ENCODE data around the gene PSIP1. TPM values are rescaled to one million over a fixed set of nuclear protein-coding genes. Genes with fewer than 3 reads are reported as not detected.

PSIP1 gene
- total and polyA plus RNA-seq, 2 donors (not counting 1 experiment from before 2014, with no cell fraction given) = 19.7 to 124 TPM

- Histone ChIP-seq H4K20me1 (ENCODE audit: control insufficient read depth, insufficient read depth, low read length, poor library complexity, severe bottlenecking) (no peaks in the 10 kb centered on the region), H3K4me3 (ENCODE audit: control extremely low read depth in 1 of 5, extremely low read depth in 1 of 5, insufficient read depth in 1 of 5, low read depth in 2 of 5, low read length in 4 of 5) (no peak overlapping the region), H2AFZ (ENCODE audit: insufficient read depth, low read depth, low read length, poor library complexity, severe bottlenecking) (no peak overlapping the region), H3K9me3 (ENCODE audit: control extremely low read depth in 1 of 3, control insufficient read depth in 2 of 3, insufficient read depth in 1 of 3, low read length in 2 of 3) (no peaks in the 10 kb centered on the region), H3K79me2 (ENCODE audit: control insufficient read depth, insufficient read depth, low read length) (no peaks in the 10 kb centered on the region), H3K4me1 (ENCODE audit: control insufficient read depth in 2 of 2, insufficient read depth in 2 of 2, low read length in 2 of 2) (no peaks in the 10 kb centered on the region), H3K36me3 (replicated peaks in 1 of 2; ENCODE audit: control extremely low read depth in 1 of 2, control insufficient read depth in 1 of 2, extremely low read depth in 1 of 2, insufficient read depth in 2 of 2, low read length in 1 of 2) (peaks cover 18 to 63% of the 10 kb centered on the region in 2 experiments), H3K9ac (ENCODE audit: low read length) (no peak overlapping the region), H3K27me3 (replicated peaks in 1 of 4; ENCODE audit: control extremely low read depth in 1 of 4, control insufficient read depth in 3 of 4, insufficient read depth in 4 of 4, low read length in 3 of 4) (no peaks in the 10 kb centered on the region), H3K27ac (ENCODE audit: low read length in 2 of 2) (no peak overlapping the region), H3K4me2 (replicated peaks; ENCODE audit: low read depth, low read length, poor library complexity, severe bottlenecking) (no peak overlapping the region)
- no peak overlapping the region for H3K4me3 Mint-ChIP-seq
- no CpG with 5 or more reads among the region's 2 CpGs for WGBS (ENCODE audit: insufficient coverage)
- no peak for DNase-seq
- no peaks in the 10 kb centered on the region for H3K9me3 Mint-ChIP-seq (ENCODE audit: insufficient read depth)
- TF ChIP-seq EZH2 (IDR thresholded peaks at IDR 0.05; ENCODE audit: borderline replicate concordance, insufficient read depth, low read depth, low read length, poor library complexity, severe bottlenecking) (no peak), CTCF (IDR thresholded peaks at IDR 0.05) (no peak)
- no peaks in the 10 kb centered on the region for H3K27me3 Mint-ChIP-seq
- POLR2A ChIA-PET = no interaction called here
- no peaks in the 10 kb centered on the region for H3K4me1 Mint-ChIP-seq
- intact Hi-C loops (cut with micrococcal nuclease) = loop anchor here (5.0 kb wide), 2 partner anchors 37 to 43 kb away; no protein-coding TSS in a partner anchor
- no peak overlapping the region for H3K27ac Mint-ChIP-seq
- CTCF ChIA-PET = interaction anchor here (1.2 kb wide), 1 partner anchor 136 kb away, joined by 6 read pairs; no protein-coding TSS in a partner anchor
- ATAC-seq (ENCODE audit: low read depth) = no peak
These were observed 40.9 kb downstream of the PSIP1 start for GRCh38 chr9:15469862-15470261.

GRCh38 chr9:15469406-15469805 is 41.4 kb downstream of the PSIP1 start:
- CTCF ChIA-PET = interaction anchor here (1.2 to 1.4 kb wide), 2 partner anchors 137 to 138 kb away, joined by 3 to 6 read pairs; no protein-coding TSS in a partner anchor
- H3K9me3 ChIP-seq (ENCODE audit: control extremely low read depth in 1 of 3, control insufficient read depth in 2 of 3, insufficient read depth in 1 of 3, low read length in 2 of 3) = no peaks in the 10 kb centered on the region
- DNase-seq = no peak
- H3K4me3 ChIP-seq (ENCODE audit: control extremely low read depth in 1 of 5, extremely low read depth in 1 of 5, insufficient read depth in 1 of 5, low read depth in 2 of 5, low read length in 4 of 5) = no peak overlapping the region
- no peak overlapping the region for H3K9ac ChIP-seq (ENCODE audit: low read length)
- H3K4me1 ChIP-seq (ENCODE audit: control insufficient read depth in 2 of 2, insufficient read depth in 2 of 2, low read length in 2 of 2) = no peaks in the 10 kb centered on the region
- H3K4me2 ChIP-seq (replicated peaks; ENCODE audit: low read depth, low read length, poor library complexity, severe bottlenecking) = no peak overlapping the region
- H3K79me2 ChIP-seq (ENCODE audit: control insufficient read depth, insufficient read depth, low read length) = no peaks in the 10 kb centered on the region
- Mint-ChIP-seq H3K27ac (no peak overlapping the region), H3K9me3 (ENCODE audit: insufficient read depth) (no peaks in the 10 kb centered on the region), H3K4me3 (no peak overlapping the region), H3K27me3 (no peaks in the 10 kb centered on the region), H3K4me1 (no peaks in the 10 kb centered on the region)
- H3K36me3 ChIP-seq (replicated peaks in 1 of 2; ENCODE audit: control extremely low read depth in 1 of 2, control insufficient read depth in 1 of 2, extremely low read depth in 1 of 2, insufficient read depth in 2 of 2, low read length in 1 of 2) = peaks cover 17 to 66% of the 10 kb centered on the region in 2 experiments
- no peak overlapping the region for H2AFZ ChIP-seq (ENCODE audit: insufficient read depth, low read depth, low read length, poor library complexity, severe bottlenecking)
- intact Hi-C loops (cut with micrococcal nuclease) = loop anchor here (5.0 kb wide), 1 partner anchor 42 kb away; no protein-coding TSS in a partner anchor
- no peak for TF ChIP-seq EZH2 (IDR thresholded peaks at IDR 0.05; ENCODE audit: borderline replicate concordance, insufficient read depth, low read depth, low read length, poor library complexity, severe bottlenecking)
- no peak for TF ChIP-seq CTCF (IDR thresholded peaks at IDR 0.05)
- WGBS (ENCODE audit: insufficient coverage) = no CpG with 5 or more reads among the region's 1 CpG
- no peaks in the 10 kb centered on the region for H4K20me1 ChIP-seq (ENCODE audit: control insufficient read depth, insufficient read depth, low read length, poor library complexity, severe bottlenecking)
- POLR2A ChIA-PET = no interaction called here
- H3K27ac ChIP-seq (ENCODE audit: low read length in 2 of 2) = no peak overlapping the region
- no peaks in the 10 kb centered on the region for H3K27me3 ChIP-seq (replicated peaks in 1 of 4; ENCODE audit: control extremely low read depth in 1 of 4, control insufficient read depth in 3 of 4, insufficient read depth in 4 of 4, low read length in 3 of 4)
- no peak for ATAC-seq (ENCODE audit: low read depth)

Measured in B cell (primary cell).